Fibroblast of skin of back (primary cell): Measurements from ENCODE around the gene RCOR1.
"Not testable (repeated sequence)": the region's sequence is repeated elsewhere in the genome, so short reads cannot be mapped to it uniquely, and the experiment has no call there.

ENCODE experiments used
- DNase-seq: peaks from one replicate; pipeline ENCODE4 v3.0.0-alpha.2; 2013

The RCOR1 gene

DNA sequence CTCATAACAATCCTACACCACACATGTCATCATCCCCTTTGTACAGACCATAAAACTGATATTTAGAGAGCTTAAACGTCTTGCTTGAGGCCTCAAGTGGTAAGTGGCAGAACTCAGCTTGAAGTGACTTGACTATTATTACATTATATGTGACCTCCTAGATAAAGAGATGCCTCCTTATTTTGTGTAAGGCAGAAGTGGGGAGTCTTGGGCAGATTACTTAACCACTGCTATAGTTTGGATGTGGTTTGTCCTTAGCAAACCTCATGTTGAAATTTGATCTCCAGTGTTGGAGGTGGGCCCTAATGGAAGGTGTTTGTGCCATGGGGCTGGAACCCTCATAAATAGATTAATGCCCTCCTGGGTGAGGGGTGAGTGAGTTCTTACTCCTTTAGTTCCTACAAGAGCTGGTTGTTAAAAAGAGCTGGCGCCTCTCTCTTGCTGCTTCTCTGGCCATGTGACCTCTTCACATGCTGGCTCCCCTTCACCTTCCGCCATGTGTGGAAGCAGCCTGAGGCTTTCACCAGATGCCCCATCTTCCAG lies 37.4 kb downstream of the RCOR1 start:
- DNase-seq = no peak

DNA sequence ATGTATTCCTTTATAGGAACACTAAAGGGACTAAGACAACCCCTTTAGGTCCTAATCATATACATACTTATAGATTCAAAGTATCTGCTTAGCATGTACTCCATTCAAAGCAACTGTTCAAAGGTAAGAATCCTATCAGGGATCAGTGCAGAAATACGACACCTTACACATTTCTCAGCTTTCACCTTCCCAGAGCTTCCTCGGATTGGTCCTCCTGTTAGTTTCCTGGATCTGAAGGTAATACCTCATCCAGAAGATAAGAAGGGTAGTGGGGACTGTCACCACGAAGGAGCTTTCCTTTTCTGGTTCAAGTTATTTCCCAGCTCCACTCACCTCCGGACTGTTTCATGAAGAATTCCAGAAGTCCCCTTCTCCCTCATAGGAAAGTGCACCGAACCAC lies 38.0 kb downstream of the RCOR1 start:
- no peak for DNase-seq

DNA sequence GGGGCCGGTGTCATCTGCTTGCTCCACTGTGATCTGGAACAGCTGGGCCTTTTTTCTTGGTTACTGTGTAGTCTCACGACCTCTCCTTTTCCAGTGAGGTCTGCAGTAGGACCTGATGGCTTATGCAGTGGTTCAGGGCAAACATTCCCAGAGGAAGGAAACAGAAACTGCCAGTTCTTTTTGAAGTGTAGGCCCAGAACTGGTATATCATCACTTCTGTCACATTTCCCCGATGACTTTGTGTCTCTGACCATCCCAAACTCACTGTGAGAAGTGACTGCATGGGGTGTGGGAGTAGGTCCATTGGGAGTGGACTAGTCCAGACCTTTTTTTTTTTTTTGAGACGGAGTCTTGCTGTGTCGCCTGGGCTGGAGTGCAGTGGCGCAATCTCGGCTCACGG lies 38.4 kb downstream of the RCOR1 start:
- DNase-seq = no peak

DNA sequence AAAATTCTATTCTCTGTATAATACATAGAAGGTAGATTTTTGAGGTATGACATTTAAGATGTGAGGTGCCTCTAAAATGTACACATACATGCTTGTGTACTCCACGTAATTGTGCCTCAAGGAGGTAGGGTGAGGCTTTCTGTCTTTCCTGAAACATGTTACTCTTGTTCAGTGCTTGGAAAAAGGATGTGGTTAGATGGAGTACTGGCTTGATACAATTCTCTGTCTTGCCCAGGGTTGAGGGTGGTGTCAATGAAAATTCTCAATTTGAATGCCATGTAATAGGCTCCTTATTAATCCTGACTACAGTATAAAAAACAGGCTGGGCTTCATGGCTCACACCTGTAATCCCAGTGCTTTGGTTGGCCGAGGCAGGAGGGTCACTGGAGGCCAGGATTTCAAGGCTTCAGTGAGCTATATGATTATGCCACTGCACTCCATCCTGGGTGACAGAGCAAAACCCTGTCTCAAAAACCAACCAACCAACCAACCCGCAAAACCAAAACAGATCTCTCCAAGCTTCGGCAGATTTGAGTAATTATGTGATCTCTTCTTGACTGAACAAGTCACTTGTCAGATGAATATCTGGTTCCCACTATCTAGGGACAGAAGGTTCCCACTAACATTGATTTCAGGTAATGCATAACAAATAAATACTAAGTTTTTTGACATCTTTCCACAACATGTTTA lies 41.6 kb downstream of the RCOR1 start:
- no peak for DNase-seq

DNA sequence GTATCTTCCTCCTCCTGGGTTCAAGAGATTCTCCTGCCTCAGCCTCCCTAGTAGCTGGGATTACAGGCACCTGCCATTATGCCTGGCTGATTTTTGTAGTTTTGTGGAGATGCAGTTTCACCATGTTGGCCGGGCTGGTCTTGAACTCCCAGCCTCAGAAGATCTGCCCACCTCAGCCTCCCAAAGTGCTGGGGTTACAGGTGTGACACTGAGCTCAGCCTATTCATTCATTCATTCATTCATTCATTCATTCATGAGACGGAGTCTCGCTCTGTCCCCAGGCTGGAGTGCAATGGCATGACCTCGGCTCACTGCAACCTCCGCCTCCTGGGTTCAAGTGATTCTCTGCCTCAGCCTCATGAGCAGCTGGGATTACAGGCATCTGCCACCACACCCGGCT lies 47.2 kb downstream of the RCOR1 start:
- not testable (repeated sequence) for DNase-seq

DNA sequence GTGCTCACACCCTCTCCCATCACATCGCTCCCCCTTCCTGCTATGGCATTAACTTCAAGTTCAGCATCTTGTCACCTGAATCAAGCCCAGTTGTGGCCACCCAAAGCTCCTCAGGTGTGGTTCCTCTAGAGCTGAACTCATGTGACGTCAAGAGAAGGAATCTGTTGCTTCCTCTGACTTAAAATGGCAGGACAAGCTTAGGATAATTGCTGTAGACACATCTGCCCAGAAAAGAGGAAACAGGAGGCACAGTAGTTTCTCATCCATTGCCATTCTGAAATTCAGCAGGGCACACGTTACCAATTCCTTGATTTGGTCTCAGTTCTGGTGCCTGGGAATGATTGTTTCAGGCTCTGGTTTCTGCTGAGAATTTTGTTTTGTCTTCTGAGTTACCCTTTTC lies 52.1 kb downstream of the RCOR1 start:
- DNase-seq = no peak

DNA sequence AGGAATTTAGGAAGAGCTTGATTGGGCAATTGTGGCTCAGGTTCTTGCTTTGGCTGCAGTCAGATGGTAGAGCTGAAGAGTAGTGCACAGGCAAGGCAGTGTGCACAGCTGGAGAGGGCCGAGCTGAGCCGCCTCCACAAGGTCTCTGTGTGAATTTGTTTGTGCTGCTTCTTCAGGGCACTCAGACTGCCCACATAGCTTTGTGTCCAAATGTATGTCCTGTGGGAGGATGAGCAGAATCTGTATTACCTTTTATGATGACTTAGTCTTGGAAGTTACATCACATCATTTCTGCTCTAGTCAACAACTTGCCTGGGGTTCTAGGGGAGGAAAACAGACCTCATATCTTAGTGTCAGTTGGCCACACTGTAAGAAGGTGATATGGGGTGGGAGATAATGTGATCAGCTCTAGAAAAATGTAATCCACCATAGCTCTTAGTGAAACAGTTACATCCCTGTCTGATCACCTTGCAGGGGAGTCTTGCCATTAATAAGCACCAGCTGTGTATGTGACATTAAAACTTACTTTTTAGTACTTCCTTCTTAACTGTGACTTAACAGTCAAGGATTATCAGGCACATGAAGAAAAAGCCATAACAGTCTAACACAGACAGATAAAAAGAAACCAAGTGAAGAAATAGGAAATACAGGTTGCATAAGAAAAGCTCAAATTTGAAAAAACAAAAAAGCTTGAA lies 53.4 kb downstream of the RCOR1 start:
- DNase-seq = no peak

DNA sequence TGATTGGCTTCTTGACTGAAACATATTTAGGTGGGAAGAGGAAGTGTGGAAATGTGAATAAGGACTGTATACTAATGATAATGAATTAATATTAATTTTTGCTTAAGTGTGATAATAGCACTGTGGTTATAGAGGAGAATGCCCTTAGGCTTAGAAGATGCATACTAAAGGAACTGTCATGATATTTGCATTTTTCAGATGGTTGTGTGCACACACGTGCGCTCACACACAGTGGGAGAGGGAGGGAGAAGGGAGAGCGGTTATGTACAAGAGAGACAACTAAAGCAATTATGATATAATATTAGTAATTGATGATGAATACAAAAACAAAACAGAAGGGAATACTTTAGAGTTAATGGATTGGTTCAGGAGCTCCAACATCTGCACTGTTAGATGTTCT lies 54.2 kb downstream of the RCOR1 start:
- DNase-seq = peak; percentile 30

DNA sequence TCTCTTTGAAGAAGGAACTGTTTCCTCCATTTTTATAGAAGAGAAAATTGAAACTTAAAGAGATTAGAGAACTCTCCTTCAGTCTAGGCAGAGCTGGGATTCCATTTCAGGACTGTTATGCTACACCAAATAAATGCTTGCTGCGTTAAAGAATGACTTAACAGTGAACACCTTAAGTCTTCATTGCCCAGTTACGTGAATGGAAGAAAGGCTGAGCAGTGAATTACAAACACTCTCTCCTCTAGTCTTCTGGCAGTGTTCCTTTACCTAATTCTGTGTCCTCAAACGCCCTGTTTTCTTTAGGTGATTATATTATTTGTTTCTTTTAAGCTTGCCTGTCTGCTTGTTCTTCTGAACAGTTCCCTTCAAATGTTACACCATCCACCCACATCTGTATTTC lies 59.7 kb downstream of the RCOR1 start:
- DNase-seq = no peak

DNA sequence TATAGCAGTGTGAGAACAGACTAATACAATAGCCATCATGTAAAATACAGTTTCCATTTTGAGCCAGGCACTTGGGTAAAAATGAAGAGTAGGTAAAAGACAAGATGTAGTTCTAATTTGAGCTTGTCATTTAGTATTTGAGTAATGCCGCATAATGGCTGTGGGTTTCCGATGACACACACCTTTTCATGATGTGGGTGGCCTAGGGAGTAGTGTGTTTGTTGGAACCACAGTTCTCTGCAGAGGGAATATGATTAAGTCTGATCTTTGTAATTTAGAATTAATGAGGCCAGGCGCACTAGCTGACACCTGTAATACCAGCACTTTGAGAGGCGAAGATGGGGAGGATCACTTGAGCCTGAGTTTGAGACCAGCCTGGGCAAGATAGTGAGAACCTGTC lies 61.8 kb downstream of the RCOR1 start:
- DNase-seq = no peak

DNA sequence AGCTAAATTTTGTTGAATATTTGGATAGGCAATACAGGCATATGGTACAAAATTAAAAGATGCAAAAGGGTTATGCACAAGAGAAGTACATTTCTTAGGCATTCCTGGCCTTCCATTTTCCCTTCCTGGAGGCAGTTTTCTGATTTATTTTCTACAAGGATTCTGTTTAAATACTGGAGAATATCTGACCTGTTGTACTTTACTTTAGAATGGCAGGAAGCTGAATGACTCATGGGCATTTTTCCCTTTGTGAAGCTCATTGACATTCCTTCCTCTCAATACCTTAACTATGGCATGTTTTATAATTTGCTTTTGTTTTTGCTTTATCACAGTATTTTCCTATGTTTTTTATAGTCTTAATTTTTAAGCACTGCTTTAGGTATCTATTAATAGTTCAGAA lies 62.7 kb downstream of the RCOR1 start:
- DNase-seq = peak; percentile 64

DNA sequence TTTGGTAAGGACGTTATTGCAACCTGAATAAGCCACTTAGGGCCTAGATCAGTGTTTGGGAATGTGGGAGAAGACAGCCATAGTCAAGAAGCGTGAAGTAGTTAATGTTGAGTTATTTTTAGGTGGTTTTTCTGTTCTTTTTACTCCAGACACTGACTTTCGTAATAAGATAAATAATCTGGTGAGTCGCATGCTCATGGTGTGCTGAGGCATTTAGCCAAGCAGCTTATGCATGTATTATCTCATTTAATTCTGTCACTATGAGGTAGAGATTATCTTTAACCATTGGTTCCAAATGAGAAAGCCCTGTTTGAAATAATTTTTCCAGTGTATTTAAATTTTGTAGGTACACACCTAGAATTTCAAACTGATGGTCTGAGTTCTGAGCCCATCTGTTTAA lies 67.3 kb downstream of the RCOR1 start:
- DNase-seq = peak; percentile 67

DNA sequence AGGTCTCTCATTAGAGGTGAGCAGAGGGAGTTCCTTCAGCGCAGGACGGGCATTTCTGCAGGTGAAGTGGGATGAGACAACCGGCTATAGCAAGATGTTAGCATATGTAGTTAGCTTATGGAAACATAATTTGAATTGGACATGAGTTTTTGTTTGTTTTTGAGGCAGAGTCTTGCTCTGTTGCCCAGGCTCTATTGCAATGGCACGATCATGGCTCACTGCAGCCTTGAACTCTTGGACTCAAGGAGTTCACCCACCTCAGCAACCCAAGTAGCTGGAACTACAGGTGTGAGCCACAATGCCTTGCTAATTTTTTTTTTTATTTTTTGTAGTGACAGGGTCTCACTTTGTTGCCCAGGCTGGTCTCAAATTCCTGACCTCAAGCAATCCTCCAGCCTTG lies 69.2 kb downstream of the RCOR1 start:
- DNase-seq = no peak

DNA sequence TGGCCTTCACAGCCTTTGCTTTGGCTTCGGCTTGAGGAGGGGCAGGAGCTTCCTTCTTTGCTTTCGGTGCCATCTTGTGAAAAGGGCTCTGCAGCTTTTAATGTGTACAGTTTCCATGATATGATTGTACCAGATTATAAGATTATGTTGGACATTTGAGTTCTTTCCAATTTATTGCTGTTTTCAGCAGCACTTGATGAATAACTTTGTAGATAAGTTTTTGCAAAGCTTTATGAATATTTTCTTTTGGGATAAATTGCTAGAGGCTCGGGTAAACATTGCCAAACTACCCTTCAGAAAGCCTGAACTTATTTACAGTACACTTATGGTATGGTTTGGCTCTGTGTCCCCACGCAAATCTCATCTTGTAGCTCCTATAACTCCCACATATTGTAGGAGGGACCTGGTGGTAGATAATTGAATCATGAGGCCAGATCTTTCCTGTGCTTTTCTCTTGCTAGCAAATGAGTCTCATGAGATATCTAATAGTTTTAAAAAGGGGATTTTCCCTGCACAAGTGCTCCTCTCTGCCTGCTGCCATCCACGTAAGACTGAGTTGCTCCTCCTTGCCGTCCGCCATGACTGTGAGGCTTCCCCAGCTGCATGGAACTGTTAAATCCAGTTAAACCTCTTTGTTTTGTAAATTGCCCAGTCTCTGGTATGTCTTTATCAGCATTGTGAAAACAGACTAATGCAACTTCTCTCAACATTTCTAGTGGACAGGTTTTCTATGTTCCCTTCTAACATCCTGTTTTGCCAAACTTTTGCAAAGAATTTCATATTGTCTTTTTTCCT lies 70.4 kb downstream of the RCOR1 start:
- no peak for DNase-seq

DNA sequence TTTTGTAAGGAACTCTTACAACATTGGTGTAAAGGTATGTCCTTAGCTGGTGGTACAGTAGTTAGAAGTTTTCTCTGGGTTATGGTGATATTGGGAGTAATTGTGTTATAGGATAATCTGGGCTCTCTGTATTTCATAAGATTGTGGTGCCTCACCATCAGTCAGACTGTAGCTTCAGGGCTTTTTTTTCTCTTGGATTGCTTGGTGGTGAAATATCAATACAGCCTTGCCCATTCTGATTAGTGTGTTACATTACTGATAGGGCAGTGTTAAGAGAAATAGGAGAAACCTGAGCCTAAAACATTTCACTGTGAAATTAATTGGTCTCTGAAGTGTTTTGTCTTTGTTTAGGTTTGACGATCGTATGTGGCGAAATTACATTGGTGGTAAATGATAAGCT lies 71.0 kb downstream of the RCOR1 start:
- no peak for DNase-seq

DNA sequence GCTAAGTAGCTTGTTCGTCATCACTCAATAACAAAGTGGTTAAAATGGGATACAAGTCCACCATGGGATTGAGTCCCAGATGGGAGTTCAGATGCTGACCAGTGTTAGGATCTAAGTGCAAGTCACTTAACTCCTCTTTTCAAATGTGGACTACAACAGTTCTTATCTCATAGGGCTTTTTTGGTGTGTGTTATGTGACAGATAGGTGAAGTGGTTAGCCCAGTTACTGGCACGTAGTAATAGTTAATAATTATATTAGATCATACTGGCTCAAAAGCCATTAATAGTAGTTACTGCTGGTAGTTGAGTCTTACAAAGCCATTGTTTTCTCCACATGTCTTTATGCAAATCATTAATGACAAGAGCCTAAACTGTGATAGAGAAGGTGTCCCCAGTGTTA lies 73.2 kb downstream of the RCOR1 start:
- DNase-seq = no peak

DNA sequence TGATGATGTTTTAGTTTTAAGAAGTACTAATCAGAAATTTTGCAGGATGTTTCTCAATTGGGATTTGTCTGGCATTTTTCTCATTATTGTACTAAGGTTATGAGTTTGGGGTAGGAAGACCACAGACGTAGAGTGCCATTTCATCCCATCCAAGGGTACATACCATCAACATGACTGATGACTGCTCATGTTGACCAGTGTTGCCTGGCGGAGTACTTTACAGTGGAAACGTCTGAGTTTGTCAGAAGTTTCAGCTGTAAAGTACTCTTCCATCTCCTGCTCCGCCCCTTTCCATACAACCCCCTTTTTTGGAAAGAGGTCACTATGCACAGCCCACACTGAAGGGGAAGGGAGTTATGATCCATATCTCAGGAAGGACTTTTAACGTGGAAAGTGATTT lies 74.2 kb downstream of the RCOR1 start:
- peak; percentile 48 for DNase-seq

DNA sequence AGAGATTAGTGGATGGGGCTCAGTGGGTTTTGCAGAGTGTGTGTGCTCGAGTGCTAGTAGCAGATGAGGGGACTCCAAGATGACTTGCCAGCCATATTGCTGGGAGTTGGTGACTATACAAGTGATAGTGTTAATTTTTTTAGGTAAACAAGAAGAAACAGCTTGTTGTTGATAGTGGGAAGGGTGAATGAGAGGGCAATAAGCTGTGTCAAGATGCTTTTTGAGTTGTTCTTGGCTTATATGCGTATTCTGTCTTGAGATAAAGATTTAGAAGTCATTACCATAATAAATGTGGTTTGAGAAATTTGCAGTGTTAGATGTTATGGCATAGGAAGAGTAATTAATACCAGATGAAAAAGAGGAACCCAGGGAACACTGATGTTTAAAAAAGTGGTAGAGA lies 75.3 kb downstream of the RCOR1 start:
- no peak for DNase-seq

DNA sequence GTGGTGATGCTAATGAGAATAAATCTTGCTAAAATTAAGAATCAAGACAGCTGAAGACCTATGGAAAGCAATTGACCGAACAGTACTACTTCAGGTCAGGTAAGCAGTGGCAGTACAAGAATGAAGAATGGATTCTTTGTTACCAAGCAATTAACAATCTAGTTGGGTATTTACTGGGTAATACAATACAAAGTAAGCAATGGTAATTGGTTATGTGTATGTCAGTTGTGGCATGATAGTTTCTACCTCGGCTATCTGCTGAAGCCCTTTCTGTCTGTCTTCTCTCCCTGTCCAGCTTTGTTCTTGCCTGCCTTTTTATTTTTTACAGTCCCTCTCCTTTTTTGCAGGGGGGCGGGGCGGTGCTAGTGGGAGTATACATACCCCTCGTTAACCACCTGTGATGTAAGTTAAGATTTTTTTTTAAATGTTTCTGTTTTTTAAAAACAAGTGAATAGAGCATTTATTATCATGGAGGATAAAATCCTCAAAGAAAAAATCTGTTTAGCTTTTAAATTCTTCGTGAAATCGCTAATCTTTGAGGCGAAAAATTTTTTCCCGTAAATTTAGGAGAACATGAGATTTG lies 75.9 kb downstream of the RCOR1 start:
- DNase-seq = no peak

DNA sequence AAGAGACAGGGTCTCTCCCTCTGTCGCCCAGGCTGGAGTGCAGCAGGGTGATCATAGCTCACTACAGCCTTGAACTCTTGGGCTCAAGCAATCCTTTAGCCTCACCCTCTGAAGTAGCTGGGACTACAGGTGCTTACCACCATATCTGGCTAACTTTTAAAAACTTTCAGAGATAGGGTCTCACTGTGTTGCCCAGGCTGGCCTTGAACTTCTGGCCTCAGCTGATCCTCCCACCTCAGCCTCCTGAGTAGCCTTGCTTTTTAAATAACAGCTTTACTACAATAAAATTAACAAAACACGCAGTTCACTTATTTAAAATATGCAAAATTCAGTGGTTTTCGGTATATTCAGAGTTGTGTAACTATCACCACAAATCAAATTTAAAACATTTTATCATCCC lies 79.0 kb downstream of the RCOR1 start:
- DNase-seq = no peak

DNA sequence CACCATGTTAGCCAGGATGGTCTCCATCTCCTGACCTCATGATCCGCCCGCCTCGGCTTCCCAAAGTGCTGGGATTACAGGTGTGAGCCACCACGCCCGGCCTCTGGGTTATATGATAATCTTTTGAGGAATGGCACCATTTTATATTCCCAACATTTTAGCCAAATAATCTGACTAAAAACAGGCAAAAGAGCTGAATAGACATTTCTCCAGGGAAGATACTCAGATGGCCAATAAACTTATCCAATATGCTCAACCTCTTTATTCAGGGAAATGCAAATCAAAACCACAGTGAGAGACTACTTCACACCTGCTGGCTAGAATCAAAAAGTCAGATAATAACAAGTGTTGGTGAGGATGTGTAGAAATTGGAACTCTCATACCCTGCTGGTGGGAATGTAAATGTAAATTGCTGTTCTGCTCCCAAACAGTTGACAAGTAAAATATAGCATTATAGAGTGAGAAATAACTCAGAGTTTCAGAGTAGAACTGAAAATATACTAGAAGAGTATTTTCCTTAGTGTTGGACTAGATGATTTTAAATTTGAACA lies 80.0 kb downstream of the RCOR1 start:
- no peak for DNase-seq

DNA sequence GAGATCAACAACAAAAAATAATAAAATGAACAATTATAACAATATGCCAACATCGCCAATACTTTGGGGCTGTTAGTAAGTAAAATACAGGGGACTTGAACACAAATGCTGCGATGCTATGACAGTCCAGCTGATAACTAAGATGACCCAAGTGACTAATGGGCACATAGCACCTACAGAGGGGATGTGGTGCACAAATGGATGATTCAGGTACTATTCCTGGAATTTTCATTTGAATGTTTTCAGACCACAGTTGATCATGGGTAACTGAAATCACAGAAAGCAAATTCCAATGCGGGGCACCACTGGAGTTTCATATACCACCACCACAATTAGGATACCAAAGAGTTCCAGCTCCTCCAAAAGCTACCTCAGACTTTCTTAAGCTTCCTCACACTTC lies 82.9 kb downstream of the RCOR1 start:
- peak; percentile 21 for DNase-seq

DNA sequence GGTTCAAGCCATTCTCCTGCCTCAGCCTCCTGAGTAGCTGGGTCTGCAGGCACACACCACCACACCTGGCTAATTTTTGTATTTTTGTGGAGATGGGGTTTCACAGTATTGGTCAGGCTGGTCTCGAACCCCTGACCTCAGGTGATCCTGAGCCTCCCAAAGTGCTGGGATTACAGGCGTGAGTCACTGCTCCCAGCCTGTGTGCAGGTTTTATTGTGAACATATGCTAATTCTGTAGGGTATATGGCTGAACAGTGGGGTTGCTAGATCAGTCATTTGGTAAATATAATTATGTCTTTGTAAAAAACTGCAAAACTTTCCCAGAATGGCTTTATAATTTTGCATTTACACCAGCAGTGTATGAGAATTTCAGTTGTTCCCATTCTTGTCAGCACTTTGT lies 85.9 kb downstream of the RCOR1 start:
- no peak for DNase-seq
